Ishikawa (cell line): ENCODE measurements around the gene NPAS3.

ENCODE experiments used
- CEBPB ChIP-seq: IDR thresholded peaks from 2 replicates; pipeline ENCODE4 v1.6.1; 2012
- CREB1 ChIP-seq: IDR thresholded peaks from 2 replicates; pipeline ENCODE4 v1.6.1; 2012; ENCODE audit warnings: low read depth
- EGR1 ChIP-seq: IDR thresholded peaks from 2 replicates; pipeline ENCODE4 v1.6.1; 2012
- EP300 ChIP-seq: IDR thresholded peaks from 2 replicates; pipeline ENCODE4 v1.6.1; 2012; ENCODE audit warnings: borderline replicate concordance
- FOXM1 ChIP-seq: IDR thresholded peaks from 2 replicates; pipeline ENCODE4 v1.6.1; 2012; ENCODE audit warnings: low read depth, borderline replicate concordance
- MAX ChIP-seq: IDR thresholded peaks from 2 replicates; pipeline ENCODE4 v1.6.1; 2012
- NFIC ChIP-seq: IDR thresholded peaks from 2 replicates; pipeline ENCODE4 v1.6.1; 2012
- RAD21 ChIP-seq: IDR thresholded peaks from 2 replicates; pipeline ENCODE4 v1.6.1; 2012; ENCODE audit warnings: low read depth
- REST ChIP-seq: IDR thresholded peaks from 2 replicates; pipeline ENCODE4 v1.6.1; 2012; ENCODE audit warnings: low read depth, mild to moderate bottlenecking
- TAF1 ChIP-seq: IDR thresholded peaks from 2 replicates; pipeline ENCODE4 v1.6.1; 2012; ENCODE audit warnings: low read depth, mild to moderate bottlenecking
- TCF12 ChIP-seq: IDR thresholded peaks from 2 replicates; pipeline ENCODE4 v1.6.1; 2012; ENCODE audit warnings: low read depth
- TEAD4 ChIP-seq: IDR thresholded peaks from 2 replicates; pipeline ENCODE4 v1.6.1; 2012
- USF1 ChIP-seq: IDR thresholded peaks from 2 replicates; pipeline ENCODE4 v1.6.1; 2012
- YY1 ChIP-seq: IDR thresholded peaks from 2 replicates; pipeline ENCODE4 v1.6.1; 2012; ENCODE audit warnings: low read depth
- ZBTB7A ChIP-seq: IDR thresholded peaks from 2 replicates; pipeline ENCODE4 v1.6.1; 2012; ENCODE audit warnings: low read depth

NPAS3 gene

GRCh38 chr14:33834466-33835260 is 896.0 kb downstream of the NPAS3 start:
- TF ChIP-seq MAX (no peak), FOXM1 (no peak), CREB1 (no peak), ZBTB7A (no peak), REST (no peak), TCF12 (no peak), EP300 (no peak), CEBPB (no peak), RAD21 (no peak), TAF1 (no peak), EGR1 (no peak), USF1 (no peak), YY1 (no peak)

- TF ChIP-seq TCF12, result no peak
- TF ChIP-seq TEAD4, result no peak
- no peak for TF ChIP-seq ZBTB7A
- no peak for TF ChIP-seq YY1
- TF ChIP-seq EGR1, result no peak
- no peak for TF ChIP-seq NFIC
- TF ChIP-seq REST, result no peak
- no peak for TF ChIP-seq EP300
- no peak for TF ChIP-seq CEBPB
- TF ChIP-seq FOXM1, result no peak
Observed at GRCh38 chr14:33835261-33835655, 896.6 kb downstream of the NPAS3 start.

GRCh38 chr14:33835677-33836076 is 897.0 kb downstream of the NPAS3 start:
- no peak for TF ChIP-seq YY1
- no peak for TF ChIP-seq EP300
- TF ChIP-seq TAF1, result no peak
- TF ChIP-seq TCF12, result no peak
- TF ChIP-seq NFIC, result no peak
- TF ChIP-seq FOXM1, result no peak
- no peak for TF ChIP-seq TEAD4
- TF ChIP-seq EGR1, result no peak
- TF ChIP-seq MAX, result no peak
- TF ChIP-seq USF1, result no peak
- TF ChIP-seq CEBPB, result no peak
- TF ChIP-seq ZBTB7A, result no peak
- TF ChIP-seq REST, result no peak
- no peak for TF ChIP-seq CREB1
- no peak for TF ChIP-seq RAD21

GRCh38 chr14:33836203-33836899 is 897.7 kb downstream of the NPAS3 start:
- TF ChIP-seq FOXM1, result no peak
- TF ChIP-seq RAD21, result no peak
- TF ChIP-seq CREB1, result no peak
- TF ChIP-seq EP300, result no peak
- TF ChIP-seq USF1, result no peak
- no peak for TF ChIP-seq REST
- TF ChIP-seq NFIC, result no peak
- TF ChIP-seq ZBTB7A, result no peak
- TF ChIP-seq EGR1, result no peak
- TF ChIP-seq TEAD4, result no peak
- TF ChIP-seq CEBPB, result no peak
- TF ChIP-seq TAF1, result no peak
- TF ChIP-seq YY1, result no peak
- TF ChIP-seq MAX, result no peak
- no peak for TF ChIP-seq TCF12
